SK-N-SH (cell line): ENCODE measurements around the gene GSC. TPM values are rescaled to one million over a fixed set of nuclear protein-coding genes. Genes with fewer than 3 reads are reported as not detected.

Experiments used
- CTCF ChIA-PET: fragments of 300-600, 350-600 bp; formaldehyde crosslinking; extraction: SDS; loops from one replicate; lab custom pipeline; 2021; lab: Yijun Ruan, JAX
- POLR2A ChIA-PET: fragments of 350-600 bp; sonication (Branson Sonifier 250); formaldehyde crosslinking; extraction: SDS; loops from one replicate; lab custom pipeline; 2020; ENCODE audit warnings: antibody characterized with exemption, inconsistent platforms; lab: Yijun Ruan, JAX
- DNase-seq: peaks from one replicate; pipeline ENCODE4 v3.0.0; 2012
- H2AFZ ChIP-seq: fragments of 200-600 bp; sonication (generic); 2 replicates; pipeline ENCODE4 v1.8.1; 2016; ENCODE audit warnings: antibody characterized with exemption, mild to moderate bottlenecking, low read depth
- H3F3A ChIP-seq: fragments of 200-600 bp; sonication (generic); replicated peaks from 2 replicates; pipeline ENCODE3; 2016; ENCODE audit warnings: antibody characterized with exemption, mild to moderate bottlenecking; ENCODE audit not compliant: insufficient read depth
- H3K27ac ChIP-seq, 2 experiments: fragments of 200-500 bp in 1 of 2; fragments of 200-600 bp in 1 of 2; sonication (Bioruptor generic) in 1 of 2; sonication (generic), shearing (Covaris generic) in 1 of 2; 2 replicates each; pipeline versions ENCODE4 v1.5.1 to v1.6.1; 2014 to 2016; ENCODE audit warnings: low read depth in 2 of 2, inconsistent platforms in 1 of 2, low read length in 1 of 2, mild to moderate bottlenecking in 1 of 2, mixed read lengths in 1 of 2
- H3K27me3 ChIP-seq: fragments of 200-600 bp; sonication (generic), shearing (Covaris generic); 2 replicates; pipeline ENCODE4 v1.6.1; 2016; ENCODE audit warnings: mixed run types; ENCODE audit not compliant: insufficient read depth
- H3K36me3 ChIP-seq, 2 experiments: fragments of 200-500 bp in 1 of 2; fragments of 200-600 bp in 1 of 2; sonication (Bioruptor generic) in 1 of 2; sonication (generic) in 1 of 2; replicated peaks in 1 of 2; 2 replicates each; pipeline versions ENCODE3 to v1.5.1; 2014 to 2016; ENCODE audit warnings: low read length in 1 of 2, mild to moderate bottlenecking in 1 of 2; ENCODE audit not compliant: insufficient read depth in 2 of 2, control insufficient read depth in 1 of 2
- H3K4me1 ChIP-seq, 2 experiments: fragments of 200-500 bp in 1 of 2; fragments of 200-600 bp in 1 of 2; sonication (Bioruptor generic) in 1 of 2; sonication (generic), shearing (Covaris generic) in 1 of 2; 2 replicates each; pipeline versions ENCODE4 v1.5.1 to v1.6.1; 2014 to 2016; ENCODE audit warnings: low read depth in 1 of 2, low read length in 1 of 2, mixed run types in 1 of 2; ENCODE audit not compliant: insufficient read depth in 2 of 2, control insufficient read depth in 1 of 2
- H3K4me2 ChIP-seq: fragments of 200-600 bp; sonication (generic), shearing (Covaris generic); 2 replicates; pipeline ENCODE4 v1.6.1; 2017; ENCODE audit warnings: mixed run types
- H3K4me3 ChIP-seq, 2 experiments: fragments of 200-500 bp in 1 of 2; fragments of 200-600 bp in 1 of 2; sonication (Bioruptor generic) in 1 of 2; sonication (generic), shearing (Covaris generic) in 1 of 2; 2 replicates each; pipeline versions ENCODE4 v1.5.1 to v1.8.1; 2014 to 2016; ENCODE audit warnings: low read depth in 2 of 2, inconsistent platforms in 1 of 2, low read length in 1 of 2, mild to moderate bottlenecking in 1 of 2, mixed read lengths in 1 of 2, moderate library complexity in 1 of 2
- H3K79me2 ChIP-seq: fragments of 200-600 bp; sonication (generic); 2 replicates; pipeline ENCODE4 v1.8.1; 2017; ENCODE audit warnings: mild to moderate bottlenecking; ENCODE audit not compliant: insufficient read depth
- H3K9ac ChIP-seq: fragments of 200-600 bp; sonication (generic); 2 replicates; pipeline ENCODE4 v1.6.1; 2017; ENCODE audit warnings: mixed run types
- H3K9me2 ChIP-seq: fragments of 200-600 bp; sonication (generic); 2 replicates; pipeline ENCODE4 v1.6.1; 2017; ENCODE audit warnings: mixed run types
- H3K9me3 ChIP-seq: fragments of 200-600 bp; sonication (generic); 2 replicates; pipeline ENCODE4 v1.6.1; 2017; ENCODE audit warnings: mixed run types, mild to moderate bottlenecking, moderate library complexity
- H4K20me1 ChIP-seq: fragments of 200-600 bp; sonication (generic); 2 replicates; pipeline ENCODE4 v1.6.1; 2017; ENCODE audit warnings: mild to moderate bottlenecking, mixed run types; ENCODE audit not compliant: insufficient read depth
- GABPA ChIP-seq: IDR thresholded peaks from 2 replicates; pipeline ENCODE4 v1.4.0; 2012; ENCODE audit warnings: low read depth, mild to moderate bottlenecking
- GATA2 ChIP-seq: sonication (generic); formaldehyde crosslinking; IDR thresholded peaks from 2 replicates; pipeline ENCODE4 v1.5.0; 2020; ENCODE audit warnings: mild to moderate bottlenecking, missing genetic modification reagents
- MXI1 ChIP-seq: IDR thresholded peaks from 2 replicates; pipeline ENCODE4 v1.6.1; 2012; ENCODE audit warnings: mild to moderate bottlenecking, low read depth, low read length, improper control_type of control experiment
- NRF1 ChIP-seq: IDR thresholded peaks from 2 replicates; pipeline ENCODE4 v1.6.1; 2012; ENCODE audit warnings: low read depth, mild to moderate bottlenecking, low read length
- POLR2AphosphoS5 ChIP-seq: IDR thresholded peaks from 2 replicates; pipeline ENCODE4 v1.6.1; 2012; ENCODE audit warnings: low read depth, low read length
- RAD21 ChIP-seq: IDR thresholded peaks from 2 replicates; pipeline ENCODE4 v1.6.1; 2012; ENCODE audit warnings: mild to moderate bottlenecking, low read length
- RFX5 ChIP-seq: IDR thresholded peaks from 2 replicates; pipeline ENCODE4 v1.6.1; 2012; ENCODE audit warnings: mild to moderate bottlenecking, improper control_type of control experiment, low read length
- SIN3A ChIP-seq: IDR thresholded peaks from 2 replicates; pipeline ENCODE4 v1.6.1; 2012; ENCODE audit warnings: low read depth, mild to moderate bottlenecking, low read length, moderate library complexity, borderline replicate concordance
- TCF12 ChIP-seq: IDR thresholded peaks from 2 replicates; pipeline ENCODE4 v1.4.0; 2012
- TEAD4 ChIP-seq: IDR thresholded peaks from 2 replicates; pipeline ENCODE4 v1.4.0; 2012; ENCODE audit warnings: mild to moderate bottlenecking, borderline replicate concordance; ENCODE audit not compliant: insufficient read depth
- YY1 ChIP-seq: IDR thresholded peaks from 2 replicates; pipeline ENCODE4 v1.4.0; 2012; ENCODE audit warnings: low read depth, mild to moderate bottlenecking
- WGBS: methylation state at CpG from one replicate; pipeline ENCODE4 v1.1.6; 2017; ENCODE audit warnings: low lambda C conversion rate; 5-methylcytosine and 5-hydroxymethylcytosine counted together
- polyA plus RNA-seq, 3 experiments: library from polyadenylated mRNA; depleted of rRNA; stranded (reverse); fragments of >200 nt; gene quantifications; 2 replicates each; pipeline ENCODE4 v1.2.3, GENCODE V29; 2012
- TF ChIP-seq, protein P1 (sequence below): fragments of 150-350 bp; IDR thresholded peaks from 2 replicates; pipeline ENCODE4 v1.6.1; 2017; ENCODE audit warnings: antibody characterized with exemption, low read length, low read depth, borderline replicate concordance
- TF ChIP-seq, protein P2 (sequence below): IDR thresholded peaks from 2 replicates; pipeline ENCODE4; 2012
- TF ChIP-seq, protein P3 (sequence below): IDR thresholded peaks from 2 replicates; pipeline ENCODE4 v1.6.1; 2012; ENCODE audit warnings: mild to moderate bottlenecking, low read depth, low read length, moderate library complexity

Gene GSC
- polyA plus RNA-seq, 1 of the 3 experiments (the other 2 are of a cell fraction) = 1.3 TPM

DNA sequence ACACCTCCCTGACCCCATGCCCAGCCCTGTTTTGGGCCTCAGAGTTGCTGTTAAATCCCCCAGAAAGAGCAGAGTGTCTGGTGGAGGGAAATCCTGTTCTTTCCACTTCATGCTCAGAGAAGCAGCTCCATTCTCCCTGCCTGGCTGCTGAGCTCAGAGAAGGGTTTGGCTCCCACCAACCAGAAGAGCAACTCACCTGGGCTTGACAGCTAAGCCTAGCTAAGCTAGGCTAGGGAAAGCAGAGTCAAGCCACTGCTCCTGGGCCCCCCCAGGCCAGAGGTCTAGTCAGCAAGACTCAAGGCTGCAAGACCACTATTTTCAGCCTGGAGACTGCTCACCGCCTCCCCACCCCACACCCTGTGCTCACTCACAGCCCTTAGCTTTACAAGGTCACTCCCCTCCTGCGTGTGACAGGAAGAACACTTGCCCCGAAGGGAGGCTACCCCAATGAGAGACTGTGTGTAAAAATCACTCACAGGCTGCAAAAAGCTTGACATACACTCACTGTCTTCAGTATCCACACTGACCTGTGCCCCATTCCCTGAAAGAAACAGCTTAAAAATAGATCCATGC lies 13.5 kb downstream of the GSC start:
- Histone ChIP-seq H3F3A (no peaks in the 10 kb centered on the region), H4K20me1 (no peaks in the 10 kb centered on the region), H3K9me2 (no peaks in the 10 kb centered on the region), H3K27me3 (no peaks in the 10 kb centered on the region), H2AFZ (no peak overlapping the region), H3K4me3 (no peak overlapping the region), H3K4me1 (no peaks in the 10 kb centered on the region), H3K79me2 (no peaks in the 10 kb centered on the region), H3K36me3 (no peaks in the 10 kb centered on the region), H3K27ac (no peak overlapping the region), H3K9ac (no peak overlapping the region), H3K9me3 (no peaks in the 10 kb centered on the region), H3K4me2 (no peak overlapping the region)
- no peak for DNase-seq
- 39% methylated on average over 3 of the region's 3 CpGs for WGBS
- POLR2A ChIA-PET = no interaction called here
- CTCF ChIA-PET = interaction anchor here (1.0 kb wide), 1 partner anchor 19 kb away, joined by 4 read pairs; no protein-coding TSS in a partner anchor
- TF ChIP-seq YY1 (no peak), MXI1 (no peak), NRF1 (no peak), TEAD4 (no peak)
- TF ChIP-seq, protein P1, sequence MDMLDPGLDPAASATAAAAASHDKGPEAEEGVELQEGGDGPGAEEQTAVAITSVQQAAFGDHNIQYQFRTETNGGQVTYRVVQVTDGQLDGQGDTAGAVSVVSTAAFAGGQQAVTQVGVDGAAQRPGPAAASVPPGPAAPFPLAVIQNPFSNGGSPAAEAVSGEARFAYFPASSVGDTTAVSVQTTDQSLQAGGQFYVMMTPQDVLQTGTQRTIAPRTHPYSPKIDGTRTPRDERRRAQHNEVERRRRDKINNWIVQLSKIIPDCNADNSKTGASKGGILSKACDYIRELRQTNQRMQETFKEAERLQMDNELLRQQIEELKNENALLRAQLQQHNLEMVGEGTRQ = no peak

DNA sequence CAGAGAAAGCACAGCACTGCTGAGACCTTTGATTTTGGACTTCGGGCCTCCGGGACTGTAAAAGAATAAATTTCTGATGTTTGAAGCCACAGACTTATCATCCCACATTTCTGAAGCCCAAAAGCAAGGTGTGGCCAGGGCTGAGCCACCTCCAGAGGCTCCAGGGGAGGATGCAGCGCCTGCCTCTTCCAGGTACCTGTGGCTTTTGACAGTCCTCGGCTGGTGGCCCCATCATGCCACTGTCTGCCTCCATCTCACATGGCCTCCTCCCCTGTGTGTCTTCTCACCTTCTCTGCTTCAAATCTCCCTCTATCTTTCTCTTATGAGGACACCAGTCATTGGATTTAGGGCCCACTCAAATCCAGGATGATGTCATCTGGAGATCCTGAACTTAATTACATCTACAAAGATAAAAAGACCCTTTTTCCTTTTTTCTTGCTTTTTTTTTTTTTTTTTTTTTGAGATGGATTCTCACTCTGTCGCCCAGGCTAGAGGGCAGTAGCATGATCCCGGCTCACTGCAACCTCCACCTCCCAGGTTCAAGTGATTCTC lies 15.4 kb downstream of the GSC start:
- TF ChIP-seq GABPA = no peak
- TF ChIP-seq RFX5 = no peak
- no peak for TF ChIP-seq RAD21
- TF ChIP-seq, protein P2, sequence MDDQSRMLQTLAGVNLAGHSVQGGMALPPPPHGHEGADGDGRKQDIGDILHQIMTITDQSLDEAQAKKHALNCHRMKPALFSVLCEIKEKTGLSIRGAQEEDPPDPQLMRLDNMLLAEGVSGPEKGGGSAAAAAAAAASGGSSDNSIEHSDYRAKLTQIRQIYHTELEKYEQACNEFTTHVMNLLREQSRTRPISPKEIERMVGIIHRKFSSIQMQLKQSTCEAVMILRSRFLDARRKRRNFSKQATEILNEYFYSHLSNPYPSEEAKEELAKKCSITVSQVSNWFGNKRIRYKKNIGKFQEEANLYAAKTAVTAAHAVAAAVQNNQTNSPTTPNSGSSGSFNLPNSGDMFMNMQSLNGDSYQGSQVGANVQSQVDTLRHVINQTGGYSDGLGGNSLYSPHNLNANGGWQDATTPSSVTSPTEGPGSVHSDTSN = no peak
- TF ChIP-seq NRF1 = no peak
- no peak for TF ChIP-seq YY1
- no peak for TF ChIP-seq POLR2AphosphoS5
- TF ChIP-seq SIN3A = no peak
- TF ChIP-seq, protein P1 = no peak
- no peak for TF ChIP-seq GATA2
- TF ChIP-seq, protein P3, sequence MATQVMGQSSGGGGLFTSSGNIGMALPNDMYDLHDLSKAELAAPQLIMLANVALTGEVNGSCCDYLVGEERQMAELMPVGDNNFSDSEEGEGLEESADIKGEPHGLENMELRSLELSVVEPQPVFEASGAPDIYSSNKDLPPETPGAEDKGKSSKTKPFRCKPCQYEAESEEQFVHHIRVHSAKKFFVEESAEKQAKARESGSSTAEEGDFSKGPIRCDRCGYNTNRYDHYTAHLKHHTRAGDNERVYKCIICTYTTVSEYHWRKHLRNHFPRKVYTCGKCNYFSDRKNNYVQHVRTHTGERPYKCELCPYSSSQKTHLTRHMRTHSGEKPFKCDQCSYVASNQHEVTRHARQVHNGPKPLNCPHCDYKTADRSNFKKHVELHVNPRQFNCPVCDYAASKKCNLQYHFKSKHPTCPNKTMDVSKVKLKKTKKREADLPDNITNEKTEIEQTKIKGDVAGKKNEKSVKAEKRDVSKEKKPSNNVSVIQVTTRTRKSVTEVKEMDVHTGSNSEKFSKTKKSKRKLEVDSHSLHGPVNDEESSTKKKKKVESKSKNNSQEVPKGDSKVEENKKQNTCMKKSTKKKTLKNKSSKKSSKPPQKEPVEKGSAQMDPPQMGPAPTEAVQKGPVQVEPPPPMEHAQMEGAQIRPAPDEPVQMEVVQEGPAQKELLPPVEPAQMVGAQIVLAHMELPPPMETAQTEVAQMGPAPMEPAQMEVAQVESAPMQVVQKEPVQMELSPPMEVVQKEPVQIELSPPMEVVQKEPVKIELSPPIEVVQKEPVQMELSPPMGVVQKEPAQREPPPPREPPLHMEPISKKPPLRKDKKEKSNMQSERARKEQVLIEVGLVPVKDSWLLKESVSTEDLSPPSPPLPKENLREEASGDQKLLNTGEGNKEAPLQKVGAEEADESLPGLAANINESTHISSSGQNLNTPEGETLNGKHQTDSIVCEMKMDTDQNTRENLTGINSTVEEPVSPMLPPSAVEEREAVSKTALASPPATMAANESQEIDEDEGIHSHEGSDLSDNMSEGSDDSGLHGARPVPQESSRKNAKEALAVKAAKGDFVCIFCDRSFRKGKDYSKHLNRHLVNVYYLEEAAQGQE = no peak
- no peak for TF ChIP-seq TCF12
- Histone ChIP-seq H3K9me3 (no peaks in the 10 kb centered on the region), H3K79me2 (no peaks in the 10 kb centered on the region), H3K4me2 (no peak overlapping the region), H3K27ac (no peak overlapping the region), H3K36me3 (no peaks in the 10 kb centered on the region), H4K20me1 (no peaks in the 10 kb centered on the region), H2AFZ (no peak overlapping the region), H3K4me1 (no peaks in the 10 kb centered on the region), H3K9me2 (no peaks in the 10 kb centered on the region), H3K27me3 (no peaks in the 10 kb centered on the region), H3K9ac (no peak overlapping the region), H3F3A (no peaks in the 10 kb centered on the region), H3K4me3 (no peak overlapping the region)
- ChIA-PET POLR2A (no interaction called here), CTCF (no interaction called here)
- no peak for DNase-seq
- 51% methylated on average over 5 of the region's 6 CpGs for WGBS
